Skeletal muscle cell (primary cell): Measurements from ENCODE around the gene DIP2C.
"Not testable (repeated sequence)": the region's sequence is repeated elsewhere in the genome, so short reads cannot be mapped to it uniquely, and the experiment has no call there.

Experiments used
- DNase-seq: peaks from one replicate; pipeline ENCODE4 v3.0.0-alpha.2; 2010; ENCODE audit warnings: low read depth
- H3K4me3 ChIP-seq: 2 replicates; pipeline ENCODE4 v1.5.1; 2011; ENCODE audit warnings: low read depth, mild to moderate bottlenecking, control low read depth, low read length, moderate library complexity

The DIP2C gene

DNA sequence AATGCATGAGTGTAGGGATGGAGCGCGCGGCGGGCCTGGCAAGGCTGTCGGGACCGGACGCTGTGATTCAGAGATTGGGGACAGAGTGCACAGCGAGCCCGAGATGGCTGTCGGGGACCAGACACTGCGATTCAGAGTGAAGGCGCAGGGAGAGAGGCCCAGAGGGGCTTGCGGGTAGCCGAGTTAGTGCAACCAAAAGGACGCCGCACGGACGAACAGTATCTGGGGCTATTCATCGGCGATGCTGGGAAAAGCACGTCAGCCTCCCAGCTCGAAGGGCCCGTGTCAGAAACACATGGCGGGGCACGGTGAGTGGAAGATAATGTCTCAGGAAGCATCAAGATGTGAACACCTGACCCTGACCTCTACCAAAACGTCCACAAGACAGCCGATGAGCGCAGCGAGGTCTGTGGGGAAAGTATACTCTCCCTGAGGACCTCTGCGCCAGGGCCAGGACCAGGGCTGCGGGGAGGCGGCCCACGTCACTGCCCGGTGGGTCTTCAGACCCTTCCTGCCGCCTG lies 338.4 kb downstream of the DIP2C start:
- H3K4me3 ChIP-seq: no peak overlapping the region
- DNase-seq: no peak

DNA sequence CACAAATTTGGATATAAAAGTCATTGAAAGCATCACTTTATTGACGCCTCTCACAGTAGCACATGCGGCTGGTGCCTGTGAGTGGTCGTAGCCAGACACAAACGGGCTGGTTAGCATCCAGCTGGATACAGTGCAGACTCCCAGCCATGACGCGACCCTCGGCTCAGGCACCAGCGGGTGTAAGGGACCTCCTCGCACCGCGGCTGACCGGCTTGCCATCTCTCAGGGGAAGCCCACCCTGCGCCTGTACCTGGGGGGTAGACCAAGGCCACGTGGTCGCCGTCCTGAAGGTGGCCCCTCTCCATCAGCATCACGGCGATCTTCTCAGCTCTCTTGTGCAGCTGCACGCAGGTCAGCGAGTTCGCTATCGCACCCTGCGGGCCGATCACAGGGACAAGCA lies 340.4 kb downstream of the DIP2C start:
- no peak overlapping the region for H3K4me3 ChIP-seq
- no peak for DNase-seq

DNA sequence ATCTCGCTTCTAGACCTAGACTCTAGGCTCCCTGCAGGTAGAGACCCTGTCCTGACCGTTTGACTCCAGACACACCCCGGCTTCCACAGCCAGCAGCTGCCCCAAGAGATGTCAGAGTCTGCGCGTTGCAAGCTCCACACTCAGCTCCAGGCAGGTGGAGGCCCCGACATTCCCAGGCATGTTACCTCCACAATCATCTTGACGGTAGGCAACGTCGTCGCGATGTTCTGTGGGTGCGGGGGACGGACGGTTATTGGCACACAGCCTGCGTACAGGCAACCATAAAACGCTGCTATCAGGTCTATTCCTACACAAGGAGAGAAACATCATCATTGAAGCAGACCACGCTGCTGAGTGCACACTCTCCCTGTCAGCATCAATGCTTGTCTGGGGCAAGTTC lies 341.0 kb downstream of the DIP2C start:
- DNase-seq: no peak
- no peak overlapping the region for H3K4me3 ChIP-seq

DNA sequence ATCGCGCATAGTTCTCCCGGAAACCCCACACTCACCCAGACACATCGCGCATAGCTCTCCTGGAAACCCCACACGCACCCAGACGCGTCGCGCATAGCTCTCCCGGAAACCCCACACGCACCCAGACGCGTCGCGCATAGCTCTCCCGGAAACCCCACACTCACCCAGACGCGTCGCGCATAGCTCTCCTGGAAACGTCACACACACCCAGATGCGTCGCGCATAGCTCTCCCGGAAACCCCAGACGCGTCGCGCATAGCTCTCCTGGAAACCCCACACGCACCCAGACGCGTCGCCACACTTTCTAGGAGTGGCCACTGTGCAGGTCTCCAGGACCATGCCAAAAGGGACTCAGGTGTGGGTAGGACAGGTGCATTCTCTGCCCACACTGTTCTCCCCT lies 341.7 kb downstream of the DIP2C start:
- DNase-seq, H3K4me3 ChIP-seq: not testable (repeated sequence)

- not testable (repeated sequence) for H3K4me3 ChIP-seq, DNase-seq
Observed at GRCh38 chr10:347190-347589, 342.3 kb downstream of the DIP2C start.

- no peak overlapping the region for H3K4me3 ChIP-seq
- no peak for DNase-seq
Observed at GRCh38 chr10:344582-345200, 344.8 kb downstream of the DIP2C start.

- DNase-seq: no peak
- no peak overlapping the region for H3K4me3 ChIP-seq
Observed at GRCh38 chr10:343231-344220, 345.9 kb downstream of the DIP2C start.

DNA sequence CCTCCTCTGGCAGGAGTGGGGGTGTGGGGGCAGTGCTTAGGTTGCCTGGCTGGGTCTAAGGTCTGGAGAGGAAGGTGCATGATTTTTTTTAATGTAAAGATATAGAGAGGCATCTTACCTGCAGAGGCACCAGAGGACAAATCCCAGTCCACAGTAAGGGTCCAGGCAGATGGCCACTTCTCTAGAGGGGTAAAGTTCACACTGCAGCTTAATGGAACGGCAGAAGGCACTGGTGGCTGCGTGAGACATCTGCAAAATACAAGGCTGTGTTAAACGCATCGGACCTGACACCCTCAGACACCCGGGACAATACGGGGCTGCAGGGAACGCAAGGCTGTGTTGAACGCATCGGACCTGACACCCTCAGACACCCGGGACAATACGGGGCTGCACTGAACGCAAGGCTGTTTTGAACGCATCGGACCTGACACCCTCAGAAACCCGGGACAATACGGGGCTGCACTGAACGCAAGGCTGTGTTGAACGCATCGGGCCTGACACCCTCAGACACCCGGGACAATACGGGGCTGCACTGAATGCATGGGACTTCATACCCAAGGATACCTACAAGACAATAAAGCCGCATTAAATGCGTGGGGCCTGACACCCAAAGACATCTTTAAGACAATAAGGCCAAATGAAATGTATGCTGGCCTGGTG lies 348.3 kb downstream of the DIP2C start:
- no peak for DNase-seq
- no peak overlapping the region for H3K4me3 ChIP-seq

GRCh38 chr10:340646-341045 lies 348.8 kb downstream of the DIP2C start:
- no peak for DNase-seq

GRCh38 chr10:339038-339391 lies 350.5 kb downstream of the DIP2C start:
- DNase-seq: no peak
- H3K4me3 ChIP-seq: no peak overlapping the region

More at GRCh38 chr10:340646-341045, 348.8 kb downstream of the DIP2C start:
- no peak overlapping the region for H3K4me3 ChIP-seq

DNA sequence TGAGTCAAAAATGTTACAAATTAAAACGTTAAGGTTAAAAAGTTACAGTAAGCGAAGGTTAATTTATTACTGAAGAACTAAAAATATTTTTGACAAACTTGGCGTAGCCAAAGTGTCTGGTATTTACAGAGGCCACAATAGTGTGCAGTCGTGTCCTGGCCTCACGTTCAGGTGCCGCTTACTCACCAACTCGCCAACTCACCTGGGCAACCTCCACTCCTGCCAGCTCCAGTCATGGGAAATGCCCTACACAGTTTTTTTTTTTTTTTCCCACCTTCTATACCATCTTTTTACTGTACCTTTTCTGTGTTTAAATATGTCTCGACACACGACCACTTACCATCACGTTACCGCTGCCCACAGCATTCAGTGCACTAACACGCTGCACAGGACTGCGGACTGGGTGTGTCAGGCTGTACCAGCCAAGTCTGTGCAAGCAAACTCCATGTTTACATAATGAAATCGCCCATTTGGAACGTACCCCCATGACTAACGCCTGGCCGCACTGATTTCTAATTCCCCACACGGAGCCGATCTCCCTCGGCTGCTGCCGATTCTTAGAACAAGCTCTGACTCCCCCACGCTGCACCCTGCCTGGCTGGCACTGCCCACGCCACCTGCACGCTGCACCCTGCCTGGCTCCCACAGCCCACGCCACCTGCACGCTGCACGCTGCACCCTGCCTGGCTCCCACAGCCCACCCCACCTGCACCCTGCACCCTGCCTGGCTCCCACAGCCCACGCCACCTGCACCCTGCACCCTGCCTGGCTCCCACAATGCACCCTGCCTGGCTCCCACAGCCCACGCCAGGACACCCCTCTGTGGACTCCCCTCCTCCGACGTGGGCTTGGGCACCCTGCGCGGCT lies 351.1 kb downstream of the DIP2C start:
- DNase-seq: no peak
- no peak overlapping the region for H3K4me3 ChIP-seq

DNA sequence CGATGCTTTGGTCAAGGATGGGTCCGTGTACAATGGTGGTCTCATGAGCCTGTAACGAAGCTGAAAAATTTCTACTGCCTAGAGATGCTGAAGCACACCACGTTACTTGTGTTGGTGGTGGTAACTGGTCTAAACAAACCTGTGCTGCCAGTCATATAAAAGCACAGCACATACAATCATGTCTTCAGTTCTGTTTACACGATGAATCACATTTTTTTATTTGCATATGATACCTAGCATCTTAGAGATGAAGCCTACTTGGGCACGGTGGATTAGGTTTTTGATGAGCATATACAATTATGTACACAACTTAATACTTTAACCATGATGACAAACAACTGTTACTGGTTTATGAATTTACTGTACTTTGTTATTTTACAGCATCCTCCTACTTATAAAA lies 353.2 kb downstream of the DIP2C start:
- DNase-seq: no peak
- no peak overlapping the region for H3K4me3 ChIP-seq

- DNase-seq: no peak
Observed at GRCh38 chr10:335151-335800, 354.2 kb downstream of the DIP2C start.

DNA sequence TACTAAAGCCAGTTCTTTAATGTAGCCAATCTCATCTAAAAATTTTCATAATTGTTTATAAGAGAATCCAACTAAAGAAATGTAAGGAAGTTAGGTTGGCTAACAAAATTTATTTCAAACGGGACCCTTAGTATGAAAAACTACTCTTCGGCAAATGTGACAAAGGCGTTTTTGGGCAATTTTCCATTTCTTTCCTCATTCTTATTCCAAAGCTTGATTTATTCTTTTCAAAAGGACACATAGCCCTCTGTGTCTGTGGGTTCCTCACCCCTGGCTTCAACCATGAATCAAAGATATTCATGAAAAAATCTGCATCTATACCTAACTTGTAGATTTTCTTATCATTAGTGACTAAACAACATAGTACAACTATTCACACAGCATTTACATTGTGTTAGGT lies 358.3 kb downstream of the DIP2C start:
- H3K4me3 ChIP-seq: no peak overlapping the region
- no peak for DNase-seq

More at GRCh38 chr10:335151-335800, 354.2 kb downstream of the DIP2C start:
- no peak overlapping the region for H3K4me3 ChIP-seq

DNA sequence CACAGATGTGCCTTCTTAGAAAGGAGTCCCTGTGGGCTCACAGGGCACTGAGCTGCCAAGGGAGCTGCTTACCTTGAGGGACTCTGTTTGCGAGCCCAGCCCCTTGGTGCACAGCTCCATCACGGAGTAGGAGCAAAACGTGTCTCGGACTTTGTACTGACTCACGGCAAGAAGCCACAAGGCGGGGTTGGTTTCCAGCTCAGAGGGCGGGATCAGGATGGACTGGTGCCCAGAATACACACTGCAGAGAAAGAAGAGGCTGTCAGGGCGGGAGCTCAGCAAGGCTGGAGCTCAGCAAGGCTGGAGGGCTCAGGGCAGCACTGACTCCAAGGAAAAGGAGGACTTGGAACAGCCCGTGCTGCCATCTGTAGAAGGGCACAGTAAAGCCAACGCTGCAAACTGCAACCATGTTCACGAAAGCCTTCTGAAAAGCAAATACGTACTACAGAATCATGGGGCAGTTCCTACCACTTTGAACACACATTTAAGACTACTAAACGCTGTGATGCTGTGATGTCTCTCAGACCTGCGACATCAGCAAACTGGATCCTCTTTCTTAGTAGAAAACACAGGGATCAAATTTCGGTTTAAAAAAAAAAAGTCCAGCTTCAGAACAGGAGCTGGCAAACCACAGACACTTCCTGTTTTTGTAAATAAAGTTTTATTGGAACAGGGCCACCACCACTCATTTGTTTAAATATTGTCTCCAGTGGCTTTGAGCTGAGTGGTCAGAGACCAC lies 359.9 kb downstream of the DIP2C start:
- DNase-seq: peak; percentile 86
- peak overlapping the region; percentile 24 for H3K4me3 ChIP-seq

- H3K4me3 ChIP-seq: no peak overlapping the region
- DNase-seq: no peak
Observed at GRCh38 chr10:327889-328852, 361.3 kb downstream of the DIP2C start.
